ENCODE measurements around the gene MYH15. TPM values are rescaled to one million over a fixed set of nuclear protein-coding genes. Genes with fewer than 3 reads are reported as not detected.

MYH15 gene
- total RNA-seq, 3 donors from 2014 or later, result not detected

GRCh38 chr3:108346301-108347227, 163.8 kb downstream of the MYH15 start:
- H3K27ac ChIP-seq, result no peak overlapping the region
- H3K27me3 ChIP-seq, result no peaks in the 10 kb centered on the region
- no peaks in the 10 kb centered on the region for H3K4me1 ChIP-seq
- intact Hi-C loops (cut with DNase I; ENCODE audit: low total_unique reads), result no loop called here
- H3K9me3 ChIP-seq, result no peaks in the 10 kb centered on the region
- DNase-seq (ENCODE audit: low spot score in 2 of 2), result no peak
- TF ChIP-seq POLR2A (IDR thresholded peaks at IDR 0.05), result no peak
- TF ChIP-seq POLR2AphosphoS5 (IDR thresholded peaks at IDR 0.05), result no peak
- no peak for TF ChIP-seq CTCF (IDR thresholded peaks at IDR 0.05)
- H3K4me3 ChIP-seq, result no peak overlapping the region
- no peaks in the 10 kb centered on the region for H3K36me3 ChIP-seq

GRCh38 chr3:108345492-108346205, 164.7 kb downstream of the MYH15 start:
- TF ChIP-seq CTCF (IDR thresholded peaks at IDR 0.05), result no peak
- TF ChIP-seq POLR2A (IDR thresholded peaks at IDR 0.05), result no peak
- TF ChIP-seq POLR2AphosphoS5 (IDR thresholded peaks at IDR 0.05), result no peak
- H3K27ac ChIP-seq, result no peak overlapping the region
- no peaks in the 10 kb centered on the region for H3K4me1 ChIP-seq
- H3K36me3 ChIP-seq, result no peaks in the 10 kb centered on the region
- intact Hi-C loops (cut with DNase I; ENCODE audit: low total_unique reads), result no loop called here
- no peak overlapping the region for H3K4me3 ChIP-seq
- no peak for DNase-seq (ENCODE audit: low spot score in 2 of 2)
- H3K27me3 ChIP-seq, result no peaks in the 10 kb centered on the region
- H3K9me3 ChIP-seq, result no peaks in the 10 kb centered on the region

GRCh38 chr3:108343491-108343890, 166.9 kb downstream of the MYH15 start:
- Histone ChIP-seq H3K4me3 (no peak overlapping the region), H3K27me3 (no peaks in the 10 kb centered on the region), H3K4me1 (no peaks in the 10 kb centered on the region), H3K9me3 (no peaks in the 10 kb centered on the region), H3K27ac (no peak overlapping the region), H3K36me3 (no peaks in the 10 kb centered on the region)
- intact Hi-C loops (cut with DNase I; ENCODE audit: low total_unique reads), result no loop called here
- no peak for TF ChIP-seq POLR2A (IDR thresholded peaks at IDR 0.05)
- no peak for TF ChIP-seq CTCF (IDR thresholded peaks at IDR 0.05)
- TF ChIP-seq POLR2AphosphoS5 (IDR thresholded peaks at IDR 0.05), result no peak
- no peak for DNase-seq (ENCODE audit: low spot score in 2 of 2)

GRCh38 chr3:108342837-108343486, 167.4 kb downstream of the MYH15 start:
- Histone ChIP-seq H3K27ac (no peak overlapping the region), H3K9me3 (no peaks in the 10 kb centered on the region), H3K4me3 (no peak overlapping the region), H3K36me3 (no peaks in the 10 kb centered on the region), H3K27me3 (no peaks in the 10 kb centered on the region), H3K4me1 (no peaks in the 10 kb centered on the region)
- intact Hi-C loops (cut with DNase I; ENCODE audit: low total_unique reads), result no loop called here
- TF ChIP-seq POLR2AphosphoS5 (IDR thresholded peaks at IDR 0.05) (no peak), CTCF (IDR thresholded peaks at IDR 0.05) (no peak), POLR2A (IDR thresholded peaks at IDR 0.05) (no peak)
- DNase-seq (ENCODE audit: low spot score in 2 of 2), result no peak

All from breast epithelium (tissue), 4 donors.